Measurements from ENCODE around the gene ANXA1. TPM values are rescaled to one million over a fixed set of nuclear protein-coding genes. Genes with fewer than 3 reads are reported as not detected.

The ANXA1 gene
- total and polyA plus RNA-seq, 2 of the 13 experiments (the other 11 are each of a cell fraction or from before 2014, with no cell fraction given): 0.15 to 0.20 TPM

- TF ChIP-seq CEBPZ (IDR thresholded peaks at IDR 0.05; ENCODE audit: low read length): no peak
- no peak for TF ChIP-seq ZNF234 (CRISPR knock-in tag; conservative IDR thresholded peaks at IDR 0.05)
- TF ChIP-seq ZNF207 (IDR thresholded peaks at IDR 0.05; ENCODE audit: borderline replicate concordance): no peak
- no peak for TF ChIP-seq PRDM4 (CRISPR knock-in tag; IDR thresholded peaks at IDR 0.05; ENCODE audit: borderline replicate concordance)
- TF ChIP-seq ZNF280D (CRISPR knock-in tag; IDR thresholded peaks at IDR 0.05): no peak
Measured at GRCh38 chr9:73202980-73203379, 51.3 kb downstream of the ANXA1 start (continued).
